Measurements from ENCODE around the gene PANK2. TPM values are rescaled to one million over a fixed set of nuclear protein-coding genes. Genes with fewer than 3 reads are reported as not detected.

The PANK2 gene
- total RNA-seq, 1 donor from 2014 or later = 16.4 TPM

DNA sequence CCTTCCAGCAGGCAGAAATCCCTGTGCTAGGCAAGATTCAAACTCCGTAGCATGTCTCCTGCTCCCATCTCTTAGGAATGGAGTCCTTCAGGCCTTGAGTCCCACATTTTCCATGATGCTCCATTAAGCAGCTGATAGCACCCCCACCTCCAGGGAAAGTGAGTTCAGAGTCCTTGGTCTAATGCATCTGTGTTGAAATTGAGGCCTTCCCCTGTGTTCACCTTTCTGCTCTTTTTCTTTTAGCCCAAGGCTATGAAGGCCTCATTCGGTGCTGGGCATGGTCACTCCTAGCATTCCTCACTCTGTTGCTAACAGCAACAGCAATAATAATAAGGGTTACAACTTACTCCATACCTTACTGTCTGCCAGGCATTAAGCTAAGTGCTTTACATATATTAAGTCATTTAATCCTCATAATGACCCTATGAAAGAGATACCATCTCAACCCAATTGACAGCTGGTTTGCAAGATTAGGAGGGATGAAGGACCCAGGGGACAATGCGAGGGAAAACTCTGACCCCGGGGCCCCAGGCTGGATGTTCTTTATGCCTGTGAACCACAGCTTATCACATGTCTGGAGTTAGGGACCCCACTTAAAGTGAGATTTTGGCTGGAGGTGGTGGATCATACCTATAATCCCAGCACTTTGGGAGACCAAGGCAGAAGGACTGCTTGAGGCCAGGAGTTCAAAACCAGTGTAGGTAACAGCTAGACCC, 17.5 kb upstream of the PANK2 start:
- TF ChIP-seq, protein P1, sequence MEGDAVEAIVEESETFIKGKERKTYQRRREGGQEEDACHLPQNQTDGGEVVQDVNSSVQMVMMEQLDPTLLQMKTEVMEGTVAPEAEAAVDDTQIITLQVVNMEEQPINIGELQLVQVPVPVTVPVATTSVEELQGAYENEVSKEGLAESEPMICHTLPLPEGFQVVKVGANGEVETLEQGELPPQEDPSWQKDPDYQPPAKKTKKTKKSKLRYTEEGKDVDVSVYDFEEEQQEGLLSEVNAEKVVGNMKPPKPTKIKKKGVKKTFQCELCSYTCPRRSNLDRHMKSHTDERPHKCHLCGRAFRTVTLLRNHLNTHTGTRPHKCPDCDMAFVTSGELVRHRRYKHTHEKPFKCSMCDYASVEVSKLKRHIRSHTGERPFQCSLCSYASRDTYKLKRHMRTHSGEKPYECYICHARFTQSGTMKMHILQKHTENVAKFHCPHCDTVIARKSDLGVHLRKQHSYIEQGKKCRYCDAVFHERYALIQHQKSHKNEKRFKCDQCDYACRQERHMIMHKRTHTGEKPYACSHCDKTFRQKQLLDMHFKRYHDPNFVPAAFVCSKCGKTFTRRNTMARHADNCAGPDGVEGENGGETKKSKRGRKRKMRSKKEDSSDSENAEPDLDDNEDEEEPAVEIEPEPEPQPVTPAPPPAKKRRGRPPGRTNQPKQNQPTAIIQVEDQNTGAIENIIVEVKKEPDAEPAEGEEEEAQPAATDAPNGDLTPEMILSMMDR (IDR thresholded peaks at IDR 0.05; ENCODE audit: borderline replicate concordance) = no peak
- peaks cover 25% of the 10 kb centered on the region for H3K4me1 ChIP-seq
- no peak overlapping the region for H3K27ac ChIP-seq (replicated peaks)
- no peaks in the 10 kb centered on the region for H3K27me3 ChIP-seq (ENCODE audit: low read depth)
- no peak overlapping the region for H3K4me3 ChIP-seq
- intact Hi-C loops (cut with micrococcal nuclease) = no loop called here
- no peak for DNase-seq
- H3K36me3 ChIP-seq = peaks cover 64% of the 10 kb centered on the region
- no peaks in the 10 kb centered on the region for H3K9me3 ChIP-seq (replicated peaks)

DNA sequence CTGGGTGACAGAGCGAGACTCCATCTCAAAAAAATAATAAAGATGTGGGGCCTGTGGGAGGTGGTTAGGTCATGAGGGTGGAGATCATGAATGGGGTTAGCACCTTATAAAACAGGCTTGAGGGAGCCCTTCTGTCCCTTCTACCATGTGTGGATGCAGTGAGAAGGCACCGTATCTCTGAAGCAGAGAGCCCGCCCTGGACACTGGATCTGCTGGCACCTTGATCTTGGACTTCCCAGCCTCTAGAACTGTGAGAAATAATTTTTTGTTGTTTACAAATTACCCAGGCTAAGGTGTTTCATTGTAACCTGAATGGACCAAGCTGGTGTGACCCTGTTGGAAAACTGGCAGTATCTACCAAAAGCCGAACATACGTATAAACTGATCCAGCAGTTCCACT, 15.7 kb upstream of the PANK2 start:
- H3K4me1 ChIP-seq = peaks cover 25% of the 10 kb centered on the region
- intact Hi-C loops (cut with micrococcal nuclease) = no loop called here
- no peak overlapping the region for H3K4me3 ChIP-seq
- no peak overlapping the region for H3K27ac ChIP-seq (replicated peaks)
- no peak for DNase-seq
- TF ChIP-seq, protein P1 (IDR thresholded peaks at IDR 0.05; ENCODE audit: borderline replicate concordance) = no peak
- H3K9me3 ChIP-seq (replicated peaks) = no peaks in the 10 kb centered on the region
- peaks cover 52% of the 10 kb centered on the region for H3K36me3 ChIP-seq
- no peaks in the 10 kb centered on the region for H3K27me3 ChIP-seq (ENCODE audit: low read depth)

DNA sequence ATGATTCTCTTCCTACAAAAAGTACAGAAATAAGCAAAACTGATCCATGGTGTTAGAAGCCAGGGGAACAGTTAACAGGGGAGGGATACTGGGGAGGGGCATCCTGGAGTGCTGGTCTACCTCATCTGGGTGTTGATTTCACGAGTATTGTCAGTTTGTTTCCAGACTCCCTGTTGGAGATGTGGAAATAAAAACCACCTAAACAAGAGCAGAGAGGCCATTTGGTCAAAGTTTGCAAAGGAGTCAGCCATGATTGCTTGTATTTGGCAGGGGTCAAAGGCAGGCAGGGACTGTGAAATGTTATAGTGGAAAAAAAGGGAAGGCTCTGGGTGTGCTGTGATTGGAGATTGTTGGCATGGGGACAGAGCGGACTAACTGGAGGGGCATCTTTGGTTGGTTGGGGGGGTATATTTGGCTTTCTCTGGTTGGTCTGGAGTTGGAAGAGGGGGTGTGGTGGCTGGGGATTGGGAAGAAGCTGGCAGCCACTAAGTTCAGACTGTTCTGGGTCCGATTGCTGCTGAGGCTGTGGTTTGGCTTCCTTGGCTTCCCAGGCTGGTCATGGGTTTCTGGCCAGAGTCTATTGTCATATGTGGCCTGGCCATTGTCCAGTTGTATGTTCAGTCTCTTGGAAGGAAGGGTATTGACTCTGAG, 14.9 kb upstream of the PANK2 start:
- DNase-seq = no peak
- Histone ChIP-seq H3K27ac (replicated peaks) (no peak overlapping the region), H3K27me3 (ENCODE audit: low read depth) (no peaks in the 10 kb centered on the region), H3K9me3 (replicated peaks) (no peaks in the 10 kb centered on the region), H3K36me3 (peaks cover 47% of the 10 kb centered on the region), H3K4me3 (no peak overlapping the region), H3K4me1 (peaks cover 25% of the 10 kb centered on the region)
- intact Hi-C loops (cut with micrococcal nuclease) = no loop called here
- TF ChIP-seq, protein P1 (IDR thresholded peaks at IDR 0.05; ENCODE audit: borderline replicate concordance) = no peak

DNA sequence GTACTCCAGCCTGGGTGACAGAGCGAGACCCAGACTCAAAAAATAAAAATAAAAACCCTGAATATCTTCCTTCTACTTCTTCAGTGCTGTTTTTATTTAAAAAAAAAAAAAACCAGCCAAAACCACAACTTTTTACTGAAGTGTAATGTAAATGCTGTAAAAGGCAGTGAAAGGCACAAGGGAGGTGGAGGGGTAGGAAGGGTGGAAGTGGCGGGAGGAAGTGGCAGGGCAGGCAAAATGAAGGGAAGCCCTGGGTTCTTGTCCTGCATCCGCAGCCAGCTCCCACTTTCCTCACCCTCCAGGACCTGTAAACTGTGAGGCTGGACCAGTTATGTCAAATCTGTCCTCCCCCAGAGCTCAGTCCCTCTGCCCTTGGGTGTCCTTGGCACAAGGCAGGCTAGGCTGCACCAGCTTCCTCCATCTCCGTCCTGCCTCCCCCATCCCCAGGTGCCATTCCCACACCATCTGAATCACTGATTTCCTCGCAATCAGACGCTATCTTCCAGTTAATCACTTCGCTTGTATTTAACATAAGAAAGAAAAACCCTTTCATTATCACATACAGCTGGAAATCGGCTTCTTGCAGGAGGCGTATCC, 13.7 kb upstream of the PANK2 start:
- H3K36me3 ChIP-seq = peaks cover 39% of the 10 kb centered on the region
- no peak overlapping the region for H3K4me3 ChIP-seq
- intact Hi-C loops (cut with micrococcal nuclease) = no loop called here
- TF ChIP-seq, protein P1 (IDR thresholded peaks at IDR 0.05; ENCODE audit: borderline replicate concordance) = no peak
- no peaks in the 10 kb centered on the region for H3K27me3 ChIP-seq (ENCODE audit: low read depth)
- peaks cover 25% of the 10 kb centered on the region for H3K4me1 ChIP-seq
- H3K27ac ChIP-seq (replicated peaks) = no peak overlapping the region
- no peak for DNase-seq
- no peaks in the 10 kb centered on the region for H3K9me3 ChIP-seq (replicated peaks)

DNA sequence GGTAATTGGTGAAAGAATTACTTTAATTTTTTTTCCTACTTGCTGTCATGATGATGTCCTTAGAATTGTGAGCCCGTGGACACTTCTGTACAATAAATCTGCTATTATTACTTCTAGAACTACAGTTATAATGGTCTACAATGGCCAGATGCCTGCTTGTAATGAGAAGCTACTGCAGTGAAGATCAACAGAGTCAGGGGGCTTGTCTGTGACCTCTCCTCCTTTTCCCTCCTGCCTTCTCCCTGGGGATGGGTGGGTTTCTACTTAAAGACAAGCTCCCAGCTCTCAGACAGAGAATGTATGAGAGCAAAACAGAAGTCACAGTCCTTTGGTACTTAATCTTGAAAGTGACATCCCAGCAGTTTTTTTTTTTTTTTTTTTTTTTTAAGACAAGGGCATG, 13.2 kb upstream of the PANK2 start:
- no peak overlapping the region for H3K27ac ChIP-seq (replicated peaks)
- H3K36me3 ChIP-seq = peaks cover 35% of the 10 kb centered on the region
- intact Hi-C loops (cut with micrococcal nuclease) = no loop called here
- DNase-seq = no peak
- H3K9me3 ChIP-seq (replicated peaks) = no peaks in the 10 kb centered on the region
- TF ChIP-seq, protein P1 (IDR thresholded peaks at IDR 0.05; ENCODE audit: borderline replicate concordance) = no peak
- peaks cover 20% of the 10 kb centered on the region for H3K4me1 ChIP-seq
- no peak overlapping the region for H3K4me3 ChIP-seq
- no peaks in the 10 kb centered on the region for H3K27me3 ChIP-seq (ENCODE audit: low read depth)
